GM18519 (cell line): ENCODE data around the gene PRMT5.

ENCODE experiments used
- ATAC-seq: cut with Tn5 transposase; IDR thresholded peaks from one replicate; pipeline ENCODE4 v1.9.1; 2021; ENCODE audit warnings: mild to moderate bottlenecking, moderate library complexity; ENCODE audit not compliant: unreplicated experiment, low FRiP score

PRMT5 gene

GRCh38 chr14:22898302-22899090 lies 30.7 kb downstream of the PRMT5 start:
- no peak for ATAC-seq

DNA sequence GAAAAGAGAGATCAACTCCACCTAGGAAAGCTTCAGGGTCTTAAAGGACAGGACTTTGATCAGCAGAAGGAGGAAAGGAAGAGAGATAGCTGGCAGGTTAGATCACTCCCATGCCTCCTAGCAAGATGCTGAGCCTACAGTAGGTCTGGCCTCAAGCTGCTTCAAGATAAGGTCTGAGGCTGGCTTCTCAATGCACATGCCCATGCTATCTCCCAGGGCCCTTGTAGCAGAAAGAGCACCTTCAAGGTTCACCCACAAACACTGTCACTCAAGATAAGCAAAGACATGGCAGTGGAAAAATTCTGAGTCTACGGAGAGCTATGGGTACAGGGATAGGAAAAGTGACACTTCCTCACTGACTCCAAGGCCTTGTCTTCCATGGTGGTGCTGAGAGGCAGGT lies 31.8 kb downstream of the PRMT5 start:
- no peak for ATAC-seq

DNA sequence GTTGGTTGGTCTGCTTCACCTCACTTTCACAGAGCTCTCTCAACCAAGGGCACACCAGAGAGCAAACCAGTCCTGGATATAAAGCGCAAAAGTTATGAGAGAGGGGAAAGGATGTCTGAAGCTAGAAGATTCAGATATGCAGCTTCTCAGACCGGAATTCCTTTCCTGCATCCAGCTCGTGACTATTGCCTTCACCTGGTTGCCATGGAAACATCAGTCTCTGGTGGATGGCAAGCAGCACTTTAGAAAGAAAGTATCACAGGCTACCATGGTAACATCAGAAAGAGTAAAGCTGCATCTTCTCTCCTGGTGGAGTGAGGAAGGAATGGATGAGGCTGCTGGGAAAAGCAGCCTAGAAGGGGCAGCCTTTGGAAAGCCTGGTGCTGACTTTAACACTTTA lies 32.4 kb downstream of the PRMT5 start:
- ATAC-seq, result no peak

DNA sequence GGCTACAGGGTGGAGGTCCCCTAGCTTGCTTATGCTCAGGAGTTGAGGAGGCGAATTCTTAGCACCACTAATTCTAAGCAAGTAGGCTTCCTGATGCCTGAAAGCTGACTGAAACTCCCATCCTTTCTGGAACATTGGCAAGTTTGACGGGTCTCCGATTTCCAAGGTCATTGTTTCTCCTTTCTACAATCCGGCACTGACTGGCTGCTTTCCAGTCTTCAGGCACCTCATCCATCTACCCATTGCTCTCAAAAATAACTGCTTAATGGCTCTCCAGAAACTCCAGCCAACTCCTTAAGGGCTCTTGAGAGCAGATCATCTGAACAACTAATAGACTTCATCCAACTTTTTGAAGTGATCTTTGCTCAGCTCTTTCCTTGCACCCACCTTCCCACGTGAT lies 32.8 kb downstream of the PRMT5 start:
- ATAC-seq, result no peak

GRCh38 chr14:22895402-22895801 lies 33.8 kb downstream of the PRMT5 start:
- ATAC-seq, result no peak

DNA sequence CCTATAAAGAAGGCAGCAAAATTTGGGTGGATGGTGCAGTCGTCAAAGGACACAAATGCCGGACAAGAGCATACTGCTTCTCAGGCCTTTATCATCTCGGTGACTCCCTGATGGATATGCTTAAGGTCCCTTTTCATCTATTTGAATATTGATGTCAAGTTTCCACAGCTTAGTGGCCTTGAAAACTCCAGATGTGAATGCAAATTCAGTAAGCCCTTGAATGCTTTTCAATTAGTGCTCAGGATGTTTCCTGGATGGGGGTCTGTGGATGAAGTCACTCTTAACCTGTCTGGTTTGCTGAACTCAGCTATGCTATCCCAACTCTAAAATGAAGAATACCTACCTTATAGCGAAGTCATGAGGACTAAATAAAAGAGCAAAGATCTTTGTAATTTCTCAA lies 35.5 kb downstream of the PRMT5 start:
- no peak for ATAC-seq

DNA sequence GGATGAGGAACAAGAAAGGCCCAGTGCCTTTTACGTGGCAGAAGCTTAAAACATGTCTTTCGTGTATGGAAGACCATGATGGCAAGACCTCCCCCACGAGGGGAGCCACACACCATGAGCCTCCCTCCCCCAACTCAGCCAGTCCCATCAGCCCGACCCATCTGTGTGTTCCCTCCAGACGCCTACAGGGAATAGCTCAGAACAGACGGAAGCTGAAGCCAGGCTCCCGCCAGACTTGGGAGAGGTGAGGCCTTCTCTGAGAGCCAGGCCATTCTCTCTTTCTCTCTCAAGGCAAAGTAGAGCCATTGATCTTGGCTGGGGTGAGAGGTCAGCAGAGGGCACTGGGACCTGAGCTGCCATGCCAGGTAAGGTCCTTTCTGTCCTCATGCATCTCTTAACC lies 36.7 kb downstream of the PRMT5 start:
- no peak for ATAC-seq

DNA sequence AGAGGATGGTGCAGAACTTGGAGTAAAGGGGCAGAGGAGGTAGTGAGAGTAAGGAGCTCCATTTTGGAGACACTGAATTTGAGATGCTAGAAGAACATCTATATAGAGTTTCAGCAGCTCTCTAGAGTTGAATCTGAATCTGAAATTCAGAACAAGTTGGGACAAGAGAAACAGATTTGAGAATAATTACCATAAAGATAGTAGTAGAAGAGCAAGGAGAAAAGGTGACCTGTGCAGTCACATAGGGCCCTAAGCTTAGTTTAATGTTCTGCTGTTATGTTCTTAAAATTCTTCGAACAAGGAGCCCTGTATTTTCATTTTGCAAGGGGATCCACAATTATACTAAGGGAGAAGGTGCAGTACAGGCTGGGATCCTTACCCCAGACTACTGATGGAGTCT lies 38.8 kb downstream of the PRMT5 start:
- no peak for ATAC-seq

- no peak for ATAC-seq
Observed at GRCh38 chr14:22888662-22889061, 40.5 kb downstream of the PRMT5 start.

- no peak for ATAC-seq
Observed at GRCh38 chr14:22887990-22888378, 41.2 kb downstream of the PRMT5 start.

DNA sequence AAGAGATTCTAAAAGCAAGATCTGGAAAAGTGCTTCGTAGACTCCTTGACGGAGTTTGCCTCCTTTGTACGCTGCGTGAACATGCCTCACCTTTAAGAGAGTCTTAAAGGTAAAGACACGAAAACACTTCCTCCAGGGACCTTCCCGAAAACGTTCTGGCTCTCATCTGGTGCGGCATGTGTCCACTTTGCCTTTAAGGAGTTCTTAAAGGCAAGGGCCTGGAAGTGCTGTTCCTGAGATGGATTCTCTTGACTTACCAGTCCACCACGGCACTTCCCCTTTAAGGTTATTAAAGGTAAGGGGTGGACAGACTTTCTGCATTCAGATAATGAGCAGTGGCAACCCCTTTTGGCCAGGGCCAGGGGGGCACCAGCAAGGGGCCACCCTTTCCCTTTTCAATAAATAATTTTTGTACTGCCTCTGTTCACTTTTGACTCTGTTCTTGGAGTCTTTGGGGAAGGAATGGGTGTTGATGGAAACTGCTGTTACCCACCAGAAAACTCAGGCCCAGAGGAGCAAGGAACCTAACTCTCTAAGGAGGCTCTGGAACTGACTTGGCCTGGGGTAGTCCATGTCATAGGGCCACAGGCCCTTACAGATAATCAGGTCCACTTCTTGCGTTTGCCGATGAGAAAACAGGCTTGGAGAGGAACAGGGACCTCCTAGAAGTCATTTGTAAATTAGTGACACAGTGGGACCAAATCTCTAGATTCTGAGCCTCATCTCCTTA lies 41.8 kb downstream of the PRMT5 start:
- ATAC-seq, result no peak

DNA sequence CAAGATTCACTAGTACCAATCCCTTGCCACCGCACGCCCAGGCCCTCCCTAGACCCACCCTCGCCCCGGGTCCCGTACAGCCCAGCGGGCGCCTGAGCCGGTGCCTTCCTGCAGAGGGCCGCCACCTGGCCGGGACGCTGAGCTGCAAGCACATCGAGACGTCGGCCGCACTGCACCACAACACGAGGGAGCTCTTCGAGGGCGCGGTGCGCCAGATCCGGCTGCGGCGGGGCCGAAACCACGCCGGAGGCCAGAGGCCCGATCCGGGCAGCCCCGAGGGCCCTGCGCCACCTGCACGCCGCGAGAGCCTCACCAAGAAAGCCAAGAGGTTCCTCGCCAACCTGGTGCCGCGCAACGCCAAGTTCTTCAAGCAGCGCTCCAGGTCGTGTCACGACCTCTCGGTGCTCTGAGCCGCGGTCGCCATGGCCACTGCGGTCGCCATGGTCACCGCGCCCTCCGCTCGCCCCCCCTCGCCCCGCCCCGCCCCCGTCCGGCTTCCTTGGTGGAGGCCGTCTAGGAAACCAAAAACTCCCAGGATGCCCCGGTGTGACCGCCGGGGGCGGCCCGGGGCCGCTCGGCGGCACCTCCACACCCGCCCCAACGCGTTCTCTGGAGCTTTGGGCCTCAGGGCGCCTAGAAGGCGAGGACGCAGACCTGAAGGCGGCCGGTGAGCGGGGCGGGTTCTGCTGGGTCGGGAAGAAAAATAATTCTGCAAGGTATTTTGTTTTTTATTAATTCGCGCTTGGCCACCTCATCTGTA lies 42.5 kb downstream of the PRMT5 start:
- no peak for ATAC-seq

GRCh38 chr14:22885975-22886374 lies 43.2 kb downstream of the PRMT5 start:
- ATAC-seq, result no peak

DNA sequence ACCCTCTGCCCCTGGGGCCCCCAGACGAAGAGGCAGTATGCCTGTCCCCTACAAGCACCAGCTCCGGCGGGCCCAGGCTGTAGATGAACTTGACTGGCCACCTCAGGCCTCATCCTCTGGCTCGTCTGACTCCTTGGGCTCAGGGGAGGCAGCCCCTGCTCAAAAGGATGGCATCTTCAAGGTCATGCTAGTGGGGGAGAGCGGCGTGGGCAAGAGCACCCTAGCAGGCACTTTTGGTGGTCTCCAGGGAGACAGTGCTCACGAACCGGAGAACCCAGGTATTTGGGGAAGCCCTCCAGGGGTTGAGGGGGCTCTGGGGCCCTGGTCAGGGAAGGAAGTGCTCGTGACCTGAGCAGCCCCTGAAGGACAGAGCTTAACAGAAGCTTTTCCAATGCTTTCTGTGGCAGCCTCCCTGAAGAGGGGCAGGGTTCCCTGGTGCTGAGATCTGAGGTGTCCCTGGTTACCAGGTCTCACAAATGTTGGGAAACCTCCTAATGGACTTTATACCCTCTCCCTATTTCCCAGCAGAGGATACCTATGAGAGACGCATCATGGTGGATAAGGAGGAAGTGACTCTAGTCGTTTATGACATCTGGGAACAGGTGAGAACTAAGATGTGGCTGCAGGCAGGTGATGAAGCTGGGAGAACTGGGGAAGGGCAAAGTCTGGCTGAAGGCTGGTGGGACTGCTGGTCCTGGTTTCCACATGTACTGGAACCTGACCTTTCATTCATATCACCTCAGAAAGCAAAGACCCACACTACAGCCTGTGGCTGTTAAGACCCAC lies 44.2 kb downstream of the PRMT5 start:
- ATAC-seq, result no peak

DNA sequence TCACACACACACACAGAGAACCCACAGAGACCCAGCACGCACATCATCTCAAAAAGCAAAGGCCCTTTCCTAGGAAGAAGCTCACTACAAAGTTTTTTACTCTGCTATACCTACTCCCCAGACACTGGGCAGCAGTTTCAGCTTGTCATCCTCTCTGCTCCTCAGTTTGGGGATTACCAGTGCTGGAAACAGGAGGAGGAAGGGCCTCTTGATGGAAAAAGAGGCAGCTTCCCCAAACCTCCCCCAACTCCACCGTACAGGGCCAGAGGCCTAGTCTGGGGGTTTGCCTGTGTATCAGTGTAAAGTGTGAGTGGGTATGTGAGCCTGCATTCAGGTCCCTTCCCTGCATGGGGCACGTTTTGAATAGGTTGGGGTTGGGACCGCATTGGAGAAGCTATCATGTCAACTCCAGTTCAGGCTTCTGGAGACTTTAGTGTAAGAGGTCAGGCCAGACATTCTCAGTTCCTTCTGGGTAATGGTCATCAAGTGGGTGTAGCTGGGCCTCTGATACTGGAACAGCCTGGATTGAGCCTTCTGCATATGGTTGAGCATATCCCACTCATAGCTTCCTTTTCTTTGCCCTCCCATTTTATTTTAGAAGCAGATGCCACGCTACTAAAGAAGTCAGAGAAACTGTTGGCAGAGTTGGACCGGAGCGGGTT lies 45.0 kb downstream of the PRMT5 start:
- ATAC-seq, result no peak

DNA sequence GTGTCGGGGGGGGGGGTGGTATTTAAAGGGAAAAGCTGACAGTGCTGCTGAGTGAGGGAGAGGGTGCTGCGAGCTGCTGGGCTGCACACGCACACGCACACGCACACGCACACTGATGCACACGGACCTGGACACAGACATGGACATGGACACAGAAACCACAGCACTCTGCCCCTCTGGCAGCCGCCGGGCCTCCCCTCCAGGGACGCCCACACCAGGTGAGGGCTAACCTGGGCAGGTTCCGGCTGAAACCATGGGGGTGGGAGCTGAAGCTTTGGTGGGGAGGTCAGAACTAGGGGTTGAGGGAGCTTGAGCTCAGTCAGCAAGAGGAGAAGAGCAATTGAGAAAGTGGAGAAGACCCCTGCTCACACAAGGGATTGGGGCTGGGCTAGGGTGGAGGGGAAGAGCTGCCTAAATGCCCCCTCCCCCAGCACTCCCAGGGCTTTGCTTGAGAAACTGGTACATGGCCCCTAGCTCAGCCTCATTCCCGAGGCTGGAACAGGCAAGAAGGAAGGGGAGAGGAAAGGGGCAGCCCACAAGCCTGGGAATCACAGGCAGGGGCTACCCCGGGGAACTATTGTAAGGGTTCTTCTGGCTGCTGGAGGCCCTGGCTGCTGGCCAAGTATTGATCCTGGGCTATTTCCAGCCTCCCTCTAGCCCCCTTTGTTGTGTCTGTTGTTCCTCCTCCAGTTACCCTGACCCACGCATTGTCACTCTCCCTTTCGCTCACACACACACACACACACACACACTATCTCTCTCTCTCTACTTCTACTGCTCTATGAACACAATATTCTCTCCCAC lies 45.8 kb downstream of the PRMT5 start, which contains the start of gene REM2:
TSS of gene REM2 (plus strand) at position 50 of the 804 bp plus-strand sequence. CDS start at position 116, 66 bp downstream.
- ATAC-seq, result no peak

- ATAC-seq, result no peak
Observed at GRCh38 chr14:22882529-22883172, 46.5 kb downstream of the PRMT5 start.

GRCh38 chr14:22882064-22882463 lies 47.1 kb downstream of the PRMT5 start:
- ATAC-seq, result no peak
